Fibroblast of pulmonary artery (primary cell): ENCODE data around the gene ARHGEF37.

Source experiments
- DNase-seq: peaks from one replicate; pipeline ENCODE4 v3.0.0-alpha.2; 2010; ENCODE audit warnings: low read depth
- H3K4me3 ChIP-seq: replicated peaks from 2 replicates; pipeline ENCODE4 v1.5.1; 2011; ENCODE audit warnings: low read depth, mild to moderate bottlenecking, control low read depth, low read length, moderate library complexity
- CTCF ChIP-seq: IDR thresholded peaks from 2 replicates; pipeline ENCODE4 v1.5.1; 2011; ENCODE audit warnings: mild to moderate bottlenecking, control low read depth, low read length, inconsistent platforms; ENCODE audit errors: missing control alignments

ARHGEF37 gene

GRCh38 chr5:149580808-149581191, 498 bp upstream of the ARHGEF37 start:
- no peak for DNase-seq
- TF ChIP-seq CTCF, result no peak
- H3K4me3 ChIP-seq, result peak overlapping the region; percentile 61

- DNase-seq, result peak; percentile 64
- TF ChIP-seq CTCF, result no peak
- H3K4me3 ChIP-seq, result peak overlapping the region; percentile 61
Measured at GRCh38 chr5:149581931-149582768, 852 bp downstream of the ARHGEF37 start.

GRCh38 chr5:149583394-149583793, 2.1 kb downstream of the ARHGEF37 start:
- no peak overlapping the region for H3K4me3 ChIP-seq
- TF ChIP-seq CTCF, result no peak
- peak; percentile 45 for DNase-seq

- no peak overlapping the region for H3K4me3 ChIP-seq
- TF ChIP-seq CTCF, result no peak
- peak; percentile 34 for DNase-seq
Measured at GRCh38 chr5:149584121-149584520, 2.8 kb downstream of the ARHGEF37 start.

- TF ChIP-seq CTCF, result no peak
- no peak overlapping the region for H3K4me3 ChIP-seq
- DNase-seq, result no peak
Measured at GRCh38 chr5:149585910-149586309, 4.6 kb downstream of the ARHGEF37 start.

GRCh38 chr5:149586708-149587318, 5.5 kb downstream of the ARHGEF37 start:
- no peak overlapping the region for H3K4me3 ChIP-seq
- no peak for DNase-seq
- TF ChIP-seq CTCF, result no peak
